HCT116 (cell line): ENCODE measurements around the gene TMPRSS3. TPM values are rescaled to one million over a fixed set of nuclear protein-coding genes. Genes with fewer than 3 reads are reported as not detected.

Experiments used
- ATAC-seq: fragments of 200-7000 bp; cut with Tn5 transposase; 2 replicates; pipeline ENCODE4 v1.9.1; 2020; ENCODE audit warnings: mild to moderate bottlenecking, moderate library complexity
- BruUV-seq: library from RNA; stranded (reverse); fragments of 400-500 nt; replicated peaks from 2 replicates; lab custom pipeline; 2021; lab: Mats Ljungman, UMichigan
- CTCF ChIA-PET: fragments of 300-600 bp; sonication (Branson Sonifier 250); formaldehyde crosslinking; loops from one replicate; lab custom pipeline; 2021; ENCODE audit warnings: antibody characterized with exemption; lab: Charles Lee
- POLR2A ChIA-PET: fragments of 300-600, 350-600 bp; sonication (Branson Sonifier 250); formaldehyde crosslinking; loops from one replicate; lab custom pipeline; 2021; ENCODE audit warnings: antibody characterized with exemption; lab: Charles Lee
- RAD21 ChIA-PET, 2 experiments: fragments of 300-600 bp; sonication (Branson Sonifier 250); formaldehyde crosslinking; loops; one replicate each; lab custom pipeline; 2023; ENCODE audit warnings: low total read pairs in 2 of 2; ENCODE audit not compliant: uncharacterized antibody in 2 of 2, unreplicated experiment in 2 of 2, low non-redundant PET in 1 of 2; lab: Charles Lee
- DNase-seq: peaks from one replicate; pipeline ENCODE4 v3.0.0-alpha.2; 2010; ENCODE audit warnings: low read depth, low spot score
- H2AFZ ChIP-seq: fragments of 200-600 bp; shearing (Covaris generic), sonication (generic); 2 replicates; pipeline ENCODE4 v1.6.1; 2017; ENCODE audit warnings: low read depth, mixed run types, mixed read lengths, antibody characterized with exemption, low read length; ENCODE audit not compliant: poor library complexity, severe bottlenecking
- H3K27ac ChIP-seq: 2 replicates; pipeline ENCODE4 v1.5.1; 2012; ENCODE audit warnings: low read depth, low read length
- H3K27me3 ChIP-seq: fragments of 200-600 bp; sonication (generic); 2 replicates; pipeline ENCODE4 v1.6.1; 2016; ENCODE audit warnings: mixed run types, low read length, mixed read lengths; ENCODE audit not compliant: insufficient read depth
- H3K36me3 ChIP-seq, 2 experiments: fragments of 200-500 bp in 1 of 2; fragments of 200-600 bp in 1 of 2; sonication (Bioruptor generic) in 1 of 2; sonication (generic) in 1 of 2; 2 replicates each; pipeline versions ENCODE4 v1.5.1 to v1.6.1; 2014 to 2016; ENCODE audit warnings: low read length in 2 of 2, inconsistent platforms in 1 of 2, mixed read lengths in 1 of 2, mixed run types in 1 of 2; ENCODE audit not compliant: insufficient read depth in 2 of 2, control insufficient read depth in 1 of 2
- H3K4me1 ChIP-seq, 2 experiments: fragments of 200-600 bp in 1 of 2; sonication (generic) in 1 of 2; 2 replicates each; pipeline versions ENCODE4 v1.5.1 to v1.6.1; 2012 to 2017; ENCODE audit warnings: low read length in 2 of 2, inconsistent platforms in 1 of 2, mild to moderate bottlenecking in 1 of 2, mixed read lengths in 1 of 2, mixed run types in 1 of 2, moderate library complexity in 1 of 2; ENCODE audit not compliant: insufficient read depth in 2 of 2, control insufficient read depth in 1 of 2
- H3K4me2 ChIP-seq: fragments of 200-600 bp; sonication (generic); 2 replicates; pipeline ENCODE4 v1.6.1; 2017; ENCODE audit warnings: mixed run types, low read length, mixed read lengths
- H3K4me3 ChIP-seq, 2 experiments: fragments of 200-600 bp in 1 of 2; sonication (generic) in 1 of 2; replicated peaks in 1 of 2; 2 replicates each; pipeline ENCODE4 v1.5.1; 2011 to 2016; ENCODE audit warnings: low read length in 2 of 2, control low read depth in 1 of 2, low read depth in 1 of 2, mild to moderate bottlenecking in 1 of 2, mixed read lengths in 1 of 2, mixed run types in 1 of 2
- H3K79me2 ChIP-seq: fragments of 200-600 bp; sonication (generic); 2 replicates; pipeline ENCODE4 v1.6.1; 2017; ENCODE audit warnings: mild to moderate bottlenecking, mixed run types, low read length, moderate library complexity, mixed read lengths; ENCODE audit not compliant: insufficient read depth
- H3K9ac ChIP-seq: fragments of 200-600 bp; sonication (generic); 2 replicates; pipeline ENCODE4 v1.6.1; 2016; ENCODE audit warnings: low read length, mixed read lengths
- H3K9me2 ChIP-seq: fragments of 200-600 bp; sonication (generic), shearing (Covaris generic); 2 replicates; pipeline ENCODE4 v1.6.1; 2017; ENCODE audit warnings: mixed run types, mild to moderate bottlenecking, moderate library complexity; ENCODE audit not compliant: insufficient read depth
- H3K9me3 ChIP-seq, 2 experiments: fragments of 200-500 bp in 1 of 2; fragments of 200-600 bp in 1 of 2; sonication (Bioruptor generic) in 1 of 2; sonication (generic) in 1 of 2; 2 replicates each; pipeline ENCODE4 v1.6.1; 2014 to 2017; ENCODE audit warnings: low read length in 2 of 2, mixed read lengths in 2 of 2, inconsistent platforms in 1 of 2, low read depth in 1 of 2, mild to moderate bottlenecking in 1 of 2, mixed run types in 1 of 2, moderate library complexity in 1 of 2; ENCODE audit not compliant: control insufficient read depth in 1 of 2, insufficient read depth in 1 of 2
- H4K20me1 ChIP-seq: fragments of 200-600 bp; sonication (generic), shearing (Covaris generic); 2 replicates; pipeline ENCODE4 v1.6.1; 2017; ENCODE audit warnings: mixed run types, mild to moderate bottlenecking, moderate library complexity; ENCODE audit not compliant: insufficient read depth
- ATF3 ChIP-seq: IDR thresholded peaks from 2 replicates; pipeline ENCODE4 v1.6.1; 2012
- CEBPB ChIP-seq: IDR thresholded peaks from 2 replicates; pipeline ENCODE4 v1.6.1; 2012; ENCODE audit warnings: low read depth
- CTCF ChIP-seq, 3 experiments: fragments of 200-600 bp in 1 of 3; sonication (generic) in 1 of 3; IDR thresholded peaks in 2 of 3; conservative IDR thresholded peaks in 1 of 3; 2 replicates each; pipeline ENCODE4 v1.5.1; 2012 to 2017; ENCODE audit warnings: low read depth in 2 of 3, low read length in 2 of 3, antibody characterized with exemption in 1 of 3, borderline replicate concordance in 1 of 3, control low read depth in 1 of 3, mild to moderate bottlenecking in 1 of 3, mixed read lengths in 1 of 3, mixed run types in 1 of 3, moderate library complexity in 1 of 3; ENCODE audit not compliant: insufficient read depth in 1 of 3
- EGR1 ChIP-seq: IDR thresholded peaks from 2 replicates; pipeline ENCODE4 v1.6.1; 2012; ENCODE audit warnings: low read depth
- ELF1 ChIP-seq: IDR thresholded peaks from 2 replicates; pipeline ENCODE4 v1.6.1; 2012; ENCODE audit warnings: low read depth, borderline replicate concordance
- FOSL1 ChIP-seq: IDR thresholded peaks from 2 replicates; pipeline ENCODE4 v1.6.1; 2012; ENCODE audit warnings: low read depth
- POLR2AphosphoS5 ChIP-seq: IDR thresholded peaks from 2 replicates; pipeline ENCODE4 v1.6.1; 2011; ENCODE audit warnings: mild to moderate bottlenecking, low read depth, low read length, moderate library complexity
- RAD21 ChIP-seq: IDR thresholded peaks from 2 replicates; pipeline ENCODE4 v1.6.1; 2012; ENCODE audit warnings: low read depth, mild to moderate bottlenecking
- SIN3A ChIP-seq: IDR thresholded peaks from 2 replicates; pipeline ENCODE4 v1.6.1; 2012; ENCODE audit warnings: low read depth
- YY1 ChIP-seq: IDR thresholded peaks from 2 replicates; pipeline ENCODE4 v1.6.1; 2011; ENCODE audit warnings: low read length, low read depth, moderate library complexity, mild to moderate bottlenecking; ENCODE audit not compliant: insufficient replicate concordance; ENCODE audit errors: extremely low read depth
- ZNF274 ChIP-seq: fragments of 200-500 bp; sonication (Bioruptor generic); IDR thresholded peaks from 2 replicates; pipeline ENCODE4 v1.6.1; 2014; ENCODE audit warnings: mild to moderate bottlenecking, low read depth, low read length, inconsistent platforms
- intact Hi-C: fragments of 100-400 bp; cut with micrococcal nuclease; formaldehyde crosslinking; loops from 2 replicates; pipeline ENCODE4 v1.10.0; 2022
- total RNA-seq: library from RNA; stranded (reverse); gene quantifications from one replicate; pipeline ENCODE4 v1.2.1, GENCODE V29; 2021; ENCODE audit not compliant: unreplicated experiment

The TMPRSS3 gene
- total RNA-seq, 1 experiment from 2014 or later, result not detected

GRCh38 chr21:42414066-42414465, 18.2 kb upstream of the TMPRSS3 start:
- intact Hi-C loops, result no loop called here
- Histone ChIP-seq H3K79me2 (no peaks in the 10 kb centered on the region), H3K4me1 (peaks cover 9 to 16% of the 10 kb centered on the region in 2 experiments), H3K9me3 (no peaks in the 10 kb centered on the region), H3K9me2 (no peaks in the 10 kb centered on the region), H3K9ac (no peak overlapping the region), H3K36me3 (no peaks in the 10 kb centered on the region), H3K4me3 (no peak overlapping the region), H3K27ac (no peak overlapping the region), H3K27me3 (no peaks in the 10 kb centered on the region; the same call in 1 of the 2 replicates), H2AFZ (no peak overlapping the region), H4K20me1 (no peaks in the 10 kb centered on the region), H3K4me2 (no peak overlapping the region)
- no peak for TF ChIP-seq FOSL1
- TF ChIP-seq ATF3, result no peak
- no peak for TF ChIP-seq POLR2AphosphoS5
- no peak for TF ChIP-seq CTCF (IDR thresholded peaks at IDR 0.05 in 2 of 3, conservative IDR thresholded peaks at IDR 0.05 in 1 of 3; ENCODE audit: borderline replicate concordance in 1 of 3, insufficient read depth in 1 of 3, low read depth in 2 of 3, low read length in 2 of 3)
- no peak for TF ChIP-seq SIN3A
- TF ChIP-seq YY1, result no peak
- no peak for TF ChIP-seq ZNF274
- TF ChIP-seq CEBPB, result no peak
- TF ChIP-seq EGR1, result no peak
- TF ChIP-seq RAD21, result no peak
- no peak for TF ChIP-seq ELF1
- no TSS peak for BruUV-seq
- ChIA-PET CTCF (no interaction called here), POLR2A (no interaction called here), RAD21 (no interaction called here)
- DNase-seq (no peak), ATAC-seq (no peak)
